ENCODE results near the gene REEP5.

REEP5 gene

GRCh38 chr5:112833971-112834370 lies 88.1 kb downstream of the REEP5 start:
- DNase-seq (ENCODE audit: low spot score), result no peak

GRCh38 chr5:112830378-112830777 lies 91.6 kb downstream of the REEP5 start:
- DNase-seq (ENCODE audit: low spot score), result no peak
